ENCODE data around the gene HES1. TPM values are rescaled to one million over a fixed set of nuclear protein-coding genes. Genes with fewer than 3 reads are reported as not detected.

HES1 gene
- total RNA-seq, 1 donor from 2014 or later = 11.1 TPM

- DNase-seq (no peak), ATAC-seq (ENCODE audit: poor library complexity) (no peak)
- intact Hi-C loops (cut with DNase I) = no loop called here
Observed at GRCh38 chr3:194099215-194099614, 36.7 kb upstream of the HES1 start.

GRCh38 chr3:194100856-194101390 lies 35.0 kb upstream of the HES1 start:
- ATAC-seq (ENCODE audit: poor library complexity) (no peak), DNase-seq (no peak)
- intact Hi-C loops (cut with DNase I) = no loop called here

DNA sequence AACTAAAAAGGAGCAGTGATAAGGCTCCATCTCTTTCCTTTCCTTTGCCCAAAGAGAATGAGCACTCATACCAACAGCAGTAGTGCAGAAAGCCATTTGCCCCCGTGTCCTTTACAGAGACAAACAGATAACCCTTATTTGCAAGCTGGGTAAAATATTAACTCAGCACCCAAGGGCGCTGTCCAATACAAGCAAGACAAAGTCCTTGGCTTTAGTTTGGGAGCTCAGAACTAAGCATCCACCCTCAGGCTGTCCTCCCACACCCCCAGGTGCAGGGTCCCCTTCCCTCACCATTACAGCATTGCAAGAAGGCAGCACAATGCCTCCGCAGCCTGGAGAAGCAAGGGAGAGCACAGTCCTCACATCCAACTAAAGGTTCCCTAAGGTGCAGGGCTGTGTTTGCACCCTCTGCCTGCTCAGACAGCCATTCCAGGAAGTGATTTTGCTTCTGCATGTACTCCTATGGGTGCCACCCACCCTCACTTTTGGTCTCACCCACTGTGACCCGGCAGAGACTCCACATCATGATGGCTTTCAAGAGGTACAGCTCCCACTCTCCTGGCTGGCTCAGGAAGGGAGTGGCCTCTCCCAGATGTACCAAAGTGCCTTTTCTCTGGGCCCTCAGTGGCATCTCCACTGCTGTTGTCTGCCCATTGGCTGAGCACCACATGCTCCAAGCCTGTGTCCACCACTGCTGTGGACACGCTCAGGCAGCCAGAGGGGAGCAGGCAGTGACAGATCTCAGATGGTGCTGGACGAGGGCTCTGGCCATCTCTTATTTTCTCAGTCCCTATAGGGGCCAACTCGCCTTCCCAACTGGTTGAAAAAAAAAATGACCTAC lies 34.1 kb upstream of the HES1 start:
- no peak for ATAC-seq (ENCODE audit: poor library complexity)
- intact Hi-C loops (cut with DNase I) = no loop called here
- DNase-seq = no peak

- DNase-seq = no peak
- intact Hi-C loops (cut with DNase I) = no loop called here
- no peak for ATAC-seq (ENCODE audit: poor library complexity)
Observed at GRCh38 chr3:194102436-194102835, 33.5 kb upstream of the HES1 start.

- no peak for DNase-seq
- intact Hi-C loops (cut with DNase I) = no loop called here
- ATAC-seq (ENCODE audit: poor library complexity) = no peak
Observed at GRCh38 chr3:194103505-194103904, 32.4 kb upstream of the HES1 start.

GRCh38 chr3:194103983-194104751 lies 31.8 kb upstream of the HES1 start:
- no peak for DNase-seq
- ATAC-seq (ENCODE audit: poor library complexity) = no peak
- intact Hi-C loops (cut with DNase I) = no loop called here

DNA sequence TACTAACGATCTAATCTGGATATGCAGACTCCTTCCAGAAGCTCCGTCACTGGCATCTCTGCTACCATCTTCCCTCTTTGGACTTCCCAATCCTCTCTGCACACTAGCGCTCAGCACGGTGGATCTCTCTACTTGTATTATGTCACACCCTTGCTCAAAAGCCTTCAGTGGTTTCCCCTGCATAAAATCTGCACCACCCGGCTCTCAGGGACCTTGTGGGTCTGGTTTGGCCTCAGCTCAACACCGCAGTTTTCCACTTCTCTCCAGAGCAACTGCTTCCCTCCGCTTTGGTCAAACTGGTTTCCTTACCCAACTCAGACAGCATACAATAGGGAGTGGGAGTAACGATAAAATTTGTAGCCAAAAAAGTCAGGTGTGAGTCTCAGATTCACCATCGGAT lies 30.7 kb upstream of the HES1 start:
- no peak for ATAC-seq (ENCODE audit: poor library complexity)
- intact Hi-C loops (cut with DNase I) = no loop called here

GRCh38 chr3:194107107-194107506 lies 28.8 kb upstream of the HES1 start:
- no peak for DNase-seq
- intact Hi-C loops (cut with DNase I) = no loop called here
- ATAC-seq (ENCODE audit: poor library complexity) = no peak

More for the DNA sequence above, 30.7 kb upstream of the HES1 start:
- DNase-seq = no peak

GRCh38 chr3:194109192-194109863 lies 26.6 kb upstream of the HES1 start:
- intact Hi-C loops (cut with DNase I) = no loop called here
- no peak for ATAC-seq (ENCODE audit: poor library complexity)

GRCh38 chr3:194110483-194110882 lies 25.5 kb upstream of the HES1 start:
- DNase-seq (no peak), ATAC-seq (ENCODE audit: poor library complexity) (no peak)
- intact Hi-C loops (cut with DNase I) = no loop called here

More at GRCh38 chr3:194109192-194109863, 26.6 kb upstream of the HES1 start:
- DNase-seq = no peak

GRCh38 chr3:194111336-194111735 lies 24.6 kb upstream of the HES1 start:
- no peak for DNase-seq
- ATAC-seq (ENCODE audit: poor library complexity) = no peak
- intact Hi-C loops (cut with DNase I) = no loop called here

GRCh38 chr3:194112120-194113106 lies 23.5 kb upstream of the HES1 start:
- no peak for DNase-seq
- ATAC-seq (ENCODE audit: poor library complexity) = peak; percentile 36
- intact Hi-C loops (cut with DNase I) = no loop called here

- ATAC-seq (ENCODE audit: poor library complexity) = peak; percentile 45
- no peak for DNase-seq
- intact Hi-C loops (cut with DNase I) = no loop called here
Observed at GRCh38 chr3:194114123-194114522, 21.8 kb upstream of the HES1 start.

DNA sequence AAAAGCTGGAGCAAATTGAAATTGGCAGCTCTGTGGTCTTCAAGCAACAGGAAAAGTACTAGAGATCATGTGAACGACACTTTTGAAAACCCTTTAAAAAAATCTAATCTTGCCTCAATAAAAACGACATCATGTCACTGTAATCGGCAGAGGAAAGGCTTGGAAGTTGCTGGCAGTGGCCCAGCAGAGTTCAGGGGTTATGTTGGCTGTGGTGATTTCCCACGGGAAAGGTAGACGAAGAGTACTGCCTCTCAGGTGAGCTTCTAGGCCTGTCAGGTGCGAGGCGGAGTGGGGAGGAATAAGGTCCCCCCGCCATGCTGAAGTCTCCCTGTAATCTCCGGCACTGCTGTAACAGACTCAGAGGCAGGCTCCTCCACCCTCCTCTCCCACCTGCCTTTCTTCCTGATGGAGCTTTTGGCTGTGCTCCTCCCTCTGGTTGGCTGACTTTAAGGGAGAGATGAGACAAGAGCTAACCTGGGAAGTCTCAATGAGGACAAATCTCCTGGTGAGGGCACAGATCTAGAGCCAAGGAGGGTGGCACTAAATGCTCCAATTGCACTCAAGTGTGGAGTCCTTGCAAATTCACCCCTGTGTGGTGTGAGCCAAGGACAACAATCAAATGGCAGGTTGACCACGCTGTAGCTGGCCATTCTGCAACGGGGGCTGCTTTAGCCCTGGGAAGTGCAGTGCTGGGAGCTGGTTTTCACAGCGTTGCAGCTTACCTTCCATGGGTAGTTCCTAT lies 18.7 kb upstream of the HES1 start:
- ATAC-seq (ENCODE audit: poor library complexity) (no peak), DNase-seq (no peak)
- intact Hi-C loops (cut with DNase I) = no loop called here

- ATAC-seq (ENCODE audit: poor library complexity) (no peak), DNase-seq (no peak)
- intact Hi-C loops (cut with DNase I) = no loop called here
Observed at GRCh38 chr3:194118920-194119319, 17.0 kb upstream of the HES1 start.

DNA sequence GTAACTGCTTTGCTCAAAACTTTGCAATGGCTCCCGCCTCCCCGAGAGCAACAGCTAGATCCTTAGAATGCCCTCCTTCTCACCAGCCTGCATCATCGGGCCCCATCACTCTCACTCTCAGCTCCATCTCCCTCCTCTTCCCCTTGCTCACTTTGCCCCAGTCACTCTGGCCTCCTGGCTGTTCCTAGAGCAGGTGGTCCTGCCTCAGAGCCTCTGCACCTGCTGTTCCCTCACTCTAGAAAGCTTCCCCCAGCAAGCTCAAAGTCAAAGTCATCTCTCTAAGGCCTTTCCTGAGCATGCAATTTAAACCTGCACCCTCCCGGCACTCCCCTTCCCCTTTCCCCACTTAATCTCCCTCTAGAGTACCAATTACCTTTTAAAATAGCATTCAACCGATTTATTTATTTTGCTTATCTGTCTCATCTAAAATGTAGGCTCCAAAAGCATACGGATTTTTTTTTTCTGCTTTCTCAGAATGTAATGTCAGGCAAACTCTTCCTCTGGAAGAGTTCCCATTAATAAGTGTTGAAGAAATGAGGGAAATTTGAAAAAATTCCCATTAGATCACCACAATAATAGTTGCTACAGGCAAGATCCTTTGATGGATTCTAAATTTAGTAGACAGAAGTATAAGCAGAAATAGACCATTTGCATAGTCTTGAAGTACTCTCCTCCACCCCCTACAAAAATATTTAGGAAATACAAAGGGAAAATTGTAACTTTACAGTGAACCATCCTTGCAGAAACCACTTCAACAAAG lies 15.9 kb upstream of the HES1 start:
- intact Hi-C loops (cut with DNase I) = no loop called here
- no peak for ATAC-seq (ENCODE audit: poor library complexity)
- no peak for DNase-seq
